ENCODE results near the gene CAVIN4.

- TF ChIP-seq, protein P1, sequence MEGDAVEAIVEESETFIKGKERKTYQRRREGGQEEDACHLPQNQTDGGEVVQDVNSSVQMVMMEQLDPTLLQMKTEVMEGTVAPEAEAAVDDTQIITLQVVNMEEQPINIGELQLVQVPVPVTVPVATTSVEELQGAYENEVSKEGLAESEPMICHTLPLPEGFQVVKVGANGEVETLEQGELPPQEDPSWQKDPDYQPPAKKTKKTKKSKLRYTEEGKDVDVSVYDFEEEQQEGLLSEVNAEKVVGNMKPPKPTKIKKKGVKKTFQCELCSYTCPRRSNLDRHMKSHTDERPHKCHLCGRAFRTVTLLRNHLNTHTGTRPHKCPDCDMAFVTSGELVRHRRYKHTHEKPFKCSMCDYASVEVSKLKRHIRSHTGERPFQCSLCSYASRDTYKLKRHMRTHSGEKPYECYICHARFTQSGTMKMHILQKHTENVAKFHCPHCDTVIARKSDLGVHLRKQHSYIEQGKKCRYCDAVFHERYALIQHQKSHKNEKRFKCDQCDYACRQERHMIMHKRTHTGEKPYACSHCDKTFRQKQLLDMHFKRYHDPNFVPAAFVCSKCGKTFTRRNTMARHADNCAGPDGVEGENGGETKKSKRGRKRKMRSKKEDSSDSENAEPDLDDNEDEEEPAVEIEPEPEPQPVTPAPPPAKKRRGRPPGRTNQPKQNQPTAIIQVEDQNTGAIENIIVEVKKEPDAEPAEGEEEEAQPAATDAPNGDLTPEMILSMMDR (IDR thresholded peaks at IDR 0.05): no peak
- no peak for TF ChIP-seq POLR2A (IDR thresholded peaks at IDR 0.05)
Measured at GRCh38 chr9:100591139-100591538, 13.3 kb downstream of the CAVIN4 start.

Data from right lobe of liver (tissue), 4 donors.